BLaER1 (cell line): Measurements from ENCODE around the gene KIF3A.

Source experiments
- H3K27ac ChIP-seq: shearing (Covaris generic); formaldehyde crosslinking; 2 replicates; pipeline ENCODE4 v1.8.1; 2022
- H3K27me3 ChIP-seq: shearing (Covaris generic); formaldehyde crosslinking; 2 replicates; pipeline ENCODE4 v1.8.1; 2022
- H3K36me3 ChIP-seq: shearing (Covaris generic); formaldehyde crosslinking; 2 replicates; pipeline ENCODE4 v1.8.1; 2022
- H3K4me1 ChIP-seq: shearing (Covaris generic); formaldehyde crosslinking; 2 replicates; pipeline ENCODE4 v1.8.1; 2022
- H3K4me2 ChIP-seq: shearing (Covaris generic); formaldehyde crosslinking; 2 replicates; pipeline ENCODE4 v1.8.1; 2022
- H3K4me3 ChIP-seq: shearing (Covaris generic); formaldehyde crosslinking; 2 replicates; pipeline ENCODE4 v1.8.1; 2022
- H3K9ac ChIP-seq: shearing (Covaris generic); formaldehyde crosslinking; 2 replicates; pipeline ENCODE4 v1.8.1; 2022
- H3K9me3 ChIP-seq: shearing (Covaris generic); formaldehyde crosslinking; 2 replicates; pipeline ENCODE4 v1.8.1; 2022
- H4K20me1 ChIP-seq: shearing (Covaris generic); formaldehyde crosslinking; 2 replicates; pipeline ENCODE4 v1.8.1; 2022
- Cebpa-rat ChIP-seq: shearing (Covaris generic); IDR thresholded peaks from 2 replicates; pipeline ENCODE4 v1.8.1; 2022

KIF3A gene

DNA sequence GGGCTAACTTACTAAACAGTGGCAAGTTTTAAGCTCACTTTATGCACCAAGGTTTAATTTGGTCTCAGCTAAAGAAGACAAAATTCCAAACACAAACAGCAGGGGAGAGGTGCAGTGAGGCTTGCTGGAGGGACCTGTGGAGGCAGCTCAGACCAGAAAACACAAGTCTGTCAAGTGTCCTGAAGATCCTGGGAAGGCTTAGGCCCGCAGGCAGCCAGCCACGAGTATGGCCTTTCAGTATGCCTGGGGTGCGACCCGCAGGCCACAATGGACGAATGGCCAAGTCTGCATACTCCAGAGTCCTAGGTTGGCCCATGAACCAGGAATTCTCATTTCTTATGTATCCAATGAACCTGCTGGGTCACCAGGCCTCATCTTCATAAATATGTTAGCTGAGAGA, 19.2 kb upstream of the KIF3A start:
- Histone ChIP-seq H3K36me3 (peaks cover 37% of the 10 kb centered on the region), H3K9ac (no peak overlapping the region)
- no peak for TF ChIP-seq Cebpa-rat

GRCh38 chr5:132754947-132755346, 17.6 kb upstream of the KIF3A start:
- no peak overlapping the region for H3K4me3 ChIP-seq
- no peaks in the 10 kb centered on the region for H4K20me1 ChIP-seq
- H3K36me3 ChIP-seq, result peaks cover 21% of the 10 kb centered on the region
- no peaks in the 10 kb centered on the region for H3K27me3 ChIP-seq
- no peaks in the 10 kb centered on the region for H3K4me1 ChIP-seq
- no peak overlapping the region for H3K27ac ChIP-seq
- H3K9ac ChIP-seq, result no peak overlapping the region
- no peaks in the 10 kb centered on the region for H3K9me3 ChIP-seq
- H3K4me2 ChIP-seq, result no peak overlapping the region
- TF ChIP-seq Cebpa-rat, result no peak

More for the DNA sequence above, 19.2 kb upstream of the KIF3A start:
- Histone ChIP-seq H3K27me3 (no peaks in the 10 kb centered on the region), H3K4me2 (no peak overlapping the region), H4K20me1 (no peaks in the 10 kb centered on the region), H3K27ac (no peak overlapping the region), H3K9me3 (no peaks in the 10 kb centered on the region), H3K4me3 (no peak overlapping the region), H3K4me1 (no peaks in the 10 kb centered on the region)

GRCh38 chr5:132754111-132754510, 16.8 kb upstream of the KIF3A start:
- no peaks in the 10 kb centered on the region for H3K9me3 ChIP-seq
- H3K9ac ChIP-seq, result no peak overlapping the region
- no peaks in the 10 kb centered on the region for H3K27me3 ChIP-seq
- H3K4me1 ChIP-seq, result no peaks in the 10 kb centered on the region
- peaks cover 13% of the 10 kb centered on the region for H3K36me3 ChIP-seq
- H3K4me2 ChIP-seq, result no peak overlapping the region
- TF ChIP-seq Cebpa-rat, result no peak
- no peak overlapping the region for H3K4me3 ChIP-seq
- no peak overlapping the region for H3K27ac ChIP-seq
- no peaks in the 10 kb centered on the region for H4K20me1 ChIP-seq

DNA sequence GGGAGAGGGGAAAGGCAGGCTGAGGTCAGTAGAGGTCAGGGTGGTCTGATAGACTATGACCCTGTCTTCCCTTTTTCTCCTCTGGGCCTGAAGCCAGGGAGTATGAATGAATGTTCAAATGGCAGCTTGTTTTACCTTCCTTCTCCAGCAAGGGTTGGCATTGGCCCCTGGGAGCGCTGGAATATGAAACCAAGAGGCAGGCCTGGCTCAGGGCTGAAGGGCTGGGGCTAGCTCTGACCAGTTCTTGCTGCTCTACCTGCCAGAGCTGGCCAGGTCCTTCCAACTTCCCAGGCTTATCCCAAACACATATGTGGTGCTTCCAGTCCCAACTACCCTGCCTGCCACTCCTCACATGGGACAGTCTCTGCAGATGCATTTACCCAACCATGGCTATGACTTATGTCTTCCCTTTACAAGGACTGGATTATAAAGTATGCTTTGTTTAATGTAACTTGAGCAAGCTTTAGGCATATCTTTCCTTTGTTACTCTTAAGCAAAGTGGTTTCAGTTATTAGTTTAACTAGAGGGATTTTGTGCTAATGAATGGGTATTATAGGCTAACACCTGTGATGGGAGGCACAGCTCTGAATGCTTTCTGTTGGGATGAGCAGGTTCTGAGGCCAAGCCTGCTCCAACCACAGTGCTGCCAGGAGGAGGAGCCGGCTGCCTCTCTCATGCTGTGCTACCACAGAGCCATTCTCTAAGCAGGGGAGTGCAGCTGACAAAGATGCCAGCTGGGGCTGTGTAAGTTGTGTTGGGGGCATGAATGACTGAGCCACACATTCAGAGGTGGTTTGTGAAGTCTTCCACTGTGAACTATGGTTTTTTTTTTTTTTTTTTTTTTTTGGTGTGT, 16.0 kb upstream of the KIF3A start:
- H3K9me3 ChIP-seq, result no peaks in the 10 kb centered on the region
- no peak overlapping the region for H3K4me3 ChIP-seq
- peaks cover 3% of the 10 kb centered on the region; the same call in 1 of the 2 replicates for H3K27me3 ChIP-seq
- H3K4me1 ChIP-seq, result no peaks in the 10 kb centered on the region
- 0 out of 2 replicates have a peak, but pooled peaks cover 5% of the 10 kb centered on the region for H3K36me3 ChIP-seq
- H3K27ac ChIP-seq, result no peak overlapping the region
- TF ChIP-seq Cebpa-rat, result no peak
- H3K9ac ChIP-seq, result no peak overlapping the region
- no peaks in the 10 kb centered on the region for H4K20me1 ChIP-seq
- H3K4me2 ChIP-seq, result no peak overlapping the region

- TF ChIP-seq Cebpa-rat, result no peak
- H3K27ac ChIP-seq, result no peak overlapping the region
- H4K20me1 ChIP-seq, result no peaks in the 10 kb centered on the region
- no peaks in the 10 kb centered on the region for H3K4me1 ChIP-seq
- H3K27me3 ChIP-seq, result peaks cover 10% of the 10 kb centered on the region
- no peak overlapping the region for H3K9ac ChIP-seq
- peaks cover 7% of the 10 kb centered on the region for H3K9me3 ChIP-seq
- H3K4me3 ChIP-seq, result no peak overlapping the region
- H3K4me2 ChIP-seq, result no peak overlapping the region
- 0 out of 2 replicates have a peak, but pooled peaks cover 5% of the 10 kb centered on the region for H3K36me3 ChIP-seq
These were observed 15.3 kb upstream of the KIF3A start for GRCh38 chr5:132752581-132753125.

GRCh38 chr5:132751971-132752580, 14.7 kb upstream of the KIF3A start:
- peaks cover 12% of the 10 kb centered on the region for H3K9me3 ChIP-seq
- H3K36me3 ChIP-seq, result 0 out of 2 replicates have a peak, but pooled peaks cover 7% of the 10 kb centered on the region
- H3K4me1 ChIP-seq, result no peaks in the 10 kb centered on the region
- no peak overlapping the region for H3K9ac ChIP-seq
- peaks cover 16% of the 10 kb centered on the region for H3K27me3 ChIP-seq
- no peak overlapping the region for H3K4me3 ChIP-seq
- H4K20me1 ChIP-seq, result no peaks in the 10 kb centered on the region
- no peak overlapping the region for H3K27ac ChIP-seq
- H3K4me2 ChIP-seq, result no peak overlapping the region
- no peak for TF ChIP-seq Cebpa-rat

- Histone ChIP-seq H3K4me2 (no peak overlapping the region), H3K27me3 (peaks cover 22% of the 10 kb centered on the region), H3K9me3 (peaks cover 15% of the 10 kb centered on the region), H3K27ac (no peak overlapping the region), H3K9ac (no peak overlapping the region), H3K4me1 (no peaks in the 10 kb centered on the region), H3K36me3 (0 out of 2 replicates have a peak, but pooled peaks cover 7% of the 10 kb centered on the region), H3K4me3 (no peak overlapping the region), H4K20me1 (no peaks in the 10 kb centered on the region)
- TF ChIP-seq Cebpa-rat, result no peak
These were observed 14.1 kb upstream of the KIF3A start for GRCh38 chr5:132751444-132751843.

DNA sequence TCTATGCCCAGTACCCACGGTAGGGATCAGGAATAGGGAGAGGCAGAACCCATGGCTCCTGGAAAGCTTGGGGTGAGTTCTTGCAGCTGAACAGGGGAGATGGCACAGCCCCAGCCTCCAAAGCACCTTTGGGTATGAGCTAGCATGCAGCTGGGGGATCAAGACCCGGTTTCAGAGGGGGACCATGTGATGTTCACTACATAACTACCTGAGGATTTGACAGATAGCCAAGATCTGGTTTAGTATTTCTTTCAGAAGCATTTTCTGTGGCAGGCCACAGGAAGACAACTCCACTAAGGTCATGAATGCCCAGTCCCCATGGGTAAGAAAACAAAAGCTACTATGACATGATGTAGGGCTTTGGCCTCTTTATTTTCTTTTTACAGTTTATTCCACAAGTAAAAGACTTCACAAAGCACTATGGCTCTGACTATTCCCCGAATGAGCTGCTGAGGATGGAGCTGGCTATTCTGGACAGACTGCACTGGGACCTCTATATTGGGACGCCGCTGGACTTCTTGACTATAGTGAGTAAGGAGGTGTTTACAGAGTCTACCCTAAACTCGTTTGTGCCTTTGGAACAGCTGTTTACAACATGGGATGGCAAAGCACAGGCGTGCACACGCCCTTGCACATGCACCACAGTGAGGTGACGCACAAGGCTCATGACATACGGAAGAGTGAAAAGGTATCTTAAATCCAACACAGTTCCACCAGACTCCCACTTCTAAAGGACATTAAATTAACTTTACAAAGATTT, 13.3 kb upstream of the KIF3A start:
- Histone ChIP-seq H3K27me3 (peaks cover 30% of the 10 kb centered on the region), H3K4me2 (no peak overlapping the region), H3K4me3 (no peak overlapping the region), H3K4me1 (no peaks in the 10 kb centered on the region), H4K20me1 (no peaks in the 10 kb centered on the region), H3K36me3 (0 out of 2 replicates have a peak, but pooled peaks cover 7% of the 10 kb centered on the region), H3K9ac (no peak overlapping the region), H3K27ac (no peak overlapping the region), H3K9me3 (peaks cover 15% of the 10 kb centered on the region)
- no peak for TF ChIP-seq Cebpa-rat

GRCh38 chr5:132749506-132749905, 12.2 kb upstream of the KIF3A start:
- 0 out of 2 replicates have a peak, but pooled peaks cover 7% of the 10 kb centered on the region for H3K36me3 ChIP-seq

More at GRCh38 chr5:132749506-132749905, 12.2 kb upstream of the KIF3A start:
- Histone ChIP-seq H3K4me3 (no peak overlapping the region), H3K27ac (no peak overlapping the region), H3K4me2 (no peak overlapping the region), H3K9me3 (peaks cover 15% of the 10 kb centered on the region), H3K4me1 (no peaks in the 10 kb centered on the region), H3K27me3 (peaks cover 33% of the 10 kb centered on the region), H3K9ac (no peak overlapping the region), H4K20me1 (no peaks in the 10 kb centered on the region)
- TF ChIP-seq Cebpa-rat, result no peak
